Sigmoid colon (tissue), 4 donors: Measurements from ENCODE around the gene COQ8A.

Experiments
- EP300 ChIP-seq, 4 donors: sonication (generic); formaldehyde crosslinking; IDR thresholded peaks; one replicate each; pipeline ENCODE4 v1.6.1; 2017; ENCODE audit warnings: antibody characterized with exemption in 4 of 4
- POLR2A ChIP-seq, 2 donors: fragments of 450-650 bp; IDR thresholded peaks; one replicate each; pipeline ENCODE4 v1.6.1; 2016; ENCODE audit warnings: antibody characterized with exemption in 2 of 2, mild to moderate bottlenecking in 2 of 2, moderate library complexity in 2 of 2
- TF ChIP-seq, protein P1 (sequence below), 4 experiments: fragments of 450-650 bp in 3 of 4; fragments of 200-600 bp in 1 of 4; IDR thresholded peaks; one replicate each; pipeline ENCODE4 v1.5.1; 2016 to 2019; ENCODE audit warnings: antibody characterized with exemption in 4 of 4, mild to moderate bottlenecking in 3 of 4, moderate library complexity in 2 of 4

DNA sequence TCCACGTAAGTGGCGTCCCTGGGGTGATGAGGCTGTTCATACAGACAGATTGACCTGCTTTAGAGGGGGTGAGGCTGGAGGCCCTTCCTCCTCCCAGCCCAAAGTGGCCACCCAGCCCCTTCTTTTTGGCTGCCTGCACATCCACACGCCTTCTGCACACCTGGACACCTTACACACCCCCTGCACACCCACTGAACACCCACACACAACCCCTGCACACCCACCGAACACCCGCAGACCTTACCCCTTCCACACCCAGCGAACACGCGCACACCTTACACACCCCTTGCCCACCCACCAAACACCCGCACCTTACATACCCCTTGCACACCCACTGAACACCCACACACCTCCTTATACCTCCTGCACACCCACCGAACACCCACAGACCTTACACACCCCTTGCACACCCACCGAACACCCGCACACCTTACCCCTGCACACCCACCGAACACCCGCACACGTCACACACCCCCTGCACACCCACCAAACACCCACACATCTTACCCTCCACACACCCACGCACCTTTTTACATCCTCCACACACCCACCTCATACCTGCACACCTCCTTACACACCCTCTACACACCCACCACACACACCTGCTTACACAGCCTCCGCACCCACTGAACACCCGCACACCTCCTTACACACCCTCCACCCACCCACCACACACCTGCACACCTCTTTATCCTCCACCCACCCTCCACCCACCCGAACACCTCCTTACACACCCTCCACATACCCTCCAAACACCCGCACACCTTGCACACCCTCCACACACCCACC lies 37.7 kb downstream of the COQ8A start:
- TF ChIP-seq, protein P1, sequence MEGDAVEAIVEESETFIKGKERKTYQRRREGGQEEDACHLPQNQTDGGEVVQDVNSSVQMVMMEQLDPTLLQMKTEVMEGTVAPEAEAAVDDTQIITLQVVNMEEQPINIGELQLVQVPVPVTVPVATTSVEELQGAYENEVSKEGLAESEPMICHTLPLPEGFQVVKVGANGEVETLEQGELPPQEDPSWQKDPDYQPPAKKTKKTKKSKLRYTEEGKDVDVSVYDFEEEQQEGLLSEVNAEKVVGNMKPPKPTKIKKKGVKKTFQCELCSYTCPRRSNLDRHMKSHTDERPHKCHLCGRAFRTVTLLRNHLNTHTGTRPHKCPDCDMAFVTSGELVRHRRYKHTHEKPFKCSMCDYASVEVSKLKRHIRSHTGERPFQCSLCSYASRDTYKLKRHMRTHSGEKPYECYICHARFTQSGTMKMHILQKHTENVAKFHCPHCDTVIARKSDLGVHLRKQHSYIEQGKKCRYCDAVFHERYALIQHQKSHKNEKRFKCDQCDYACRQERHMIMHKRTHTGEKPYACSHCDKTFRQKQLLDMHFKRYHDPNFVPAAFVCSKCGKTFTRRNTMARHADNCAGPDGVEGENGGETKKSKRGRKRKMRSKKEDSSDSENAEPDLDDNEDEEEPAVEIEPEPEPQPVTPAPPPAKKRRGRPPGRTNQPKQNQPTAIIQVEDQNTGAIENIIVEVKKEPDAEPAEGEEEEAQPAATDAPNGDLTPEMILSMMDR (IDR thresholded peaks at IDR 0.05): no peak
- TF ChIP-seq POLR2A (IDR thresholded peaks at IDR 0.05) (no peak), EP300 (IDR thresholded peaks at IDR 0.05) (no peak)
